HepG2 (cell line): ENCODE results near the gene INHBC. TPM values are rescaled to one million over a fixed set of nuclear protein-coding genes. Genes with fewer than 3 reads are reported as not detected.

Source experiments
- ATAC-seq: fragments of 200-7000 bp; cut with Tn5 transposase; 3 replicates; pipeline ENCODE4 v1.9.1; 2020; ENCODE audit warnings: mild to moderate bottlenecking, moderate library complexity
- BruUV-seq: library from RNA; stranded (reverse); fragments of 400-500 nt; replicated peaks from 2 replicates; lab custom pipeline; 2021; lab: Mats Ljungman, UMichigan
- CTCF ChIA-PET: fragments of 300-600 bp; formaldehyde crosslinking; extraction: SDS; loops from one replicate; lab custom pipeline; 2021; ENCODE audit warnings: low total read pairs, inconsistent platforms, low intra/inter-chr PET ratio; lab: Yijun Ruan, JAX
- POLR2A ChIA-PET: fragments of 350-600 bp; sonication (Branson Sonifier 250); formaldehyde crosslinking; loops from one replicate; lab custom pipeline; 2020; ENCODE audit warnings: antibody characterized with exemption, inconsistent platforms; lab: Yijun Ruan, JAX
- DNase-seq: peaks from one replicate; pipeline ENCODE4 v3.0.0-alpha.2; 2015; ENCODE audit warnings: low spot score
- FAIRE-seq: peaks from 3 replicates; lab custom pipeline; 2011; peaks lifted over from hg19 to GRCh38; lab: Jason Lieb, UNC
- H2AFZ ChIP-seq: one replicate; pipeline ENCODE4 v1.6.1; 2011; ENCODE audit warnings: low read length, inconsistent platforms
- H3K27ac ChIP-seq: fragments of 300-600 bp; 3 replicates; pipeline ENCODE4 v1.8.0; 2011; ENCODE audit warnings: mixed run types, mild to moderate bottlenecking, mixed read lengths, low read length, inconsistent platforms; ENCODE audit not compliant: insufficient read depth; ENCODE audit errors: extremely low read length
- H3K27me3 ChIP-seq, 2 experiments: fragments of 200-600 bp in 1 of 2; 2 replicates in 1 of 2; 3 replicates in 1 of 2; pipeline versions ENCODE4 v1.6.0 to v1.8.0; 2011; ENCODE audit warnings: low read length in 2 of 2, mild to moderate bottlenecking in 2 of 2, moderate library complexity in 2 of 2, inconsistent platforms in 1 of 2; ENCODE audit not compliant: insufficient read depth in 2 of 2, control insufficient read depth in 1 of 2
- H3K36me3 ChIP-seq, 2 experiments: fragments of 200-600 bp in 1 of 2; replicated peaks in 1 of 2; 2 replicates in 1 of 2; 3 replicates in 1 of 2; pipeline versions ENCODE4 v1.5.1 to v1.8.0; 2011; ENCODE audit warnings: low read length in 2 of 2, inconsistent platforms in 1 of 2; ENCODE audit not compliant: insufficient read depth in 2 of 2, control insufficient read depth in 1 of 2
- H3K4me1 ChIP-seq: 2 replicates; pipeline ENCODE4 v1.5.1; 2012; ENCODE audit warnings: low read length, inconsistent platforms; ENCODE audit not compliant: insufficient read depth
- H3K4me2 ChIP-seq: 2 replicates; pipeline ENCODE4 v1.6.0; 2011; ENCODE audit warnings: low read depth, low read length, inconsistent platforms
- H3K4me3 ChIP-seq, 3 experiments: fragments of 200-600 bp in 1 of 3; sonication (generic), shearing (Covaris generic) in 1 of 3; replicated peaks in 1 of 3; 2 replicates each; pipeline ENCODE4 v1.5.1; 2011 to 2016; ENCODE audit warnings: low read length in 3 of 3, inconsistent platforms in 2 of 3, low read depth in 2 of 3, mild to moderate bottlenecking in 2 of 3, control low read depth in 1 of 3, mixed read lengths in 1 of 3; ENCODE audit not compliant: insufficient read depth in 1 of 3
- H3K79me2 ChIP-seq: one replicate; pipeline ENCODE4 v1.6.1; 2011; ENCODE audit warnings: low read length, inconsistent platforms; ENCODE audit not compliant: insufficient read depth
- H3K9ac ChIP-seq: 2 replicates; pipeline ENCODE4 v1.6.0; 2011; ENCODE audit warnings: mild to moderate bottlenecking, low read depth, low read length, inconsistent platforms; ENCODE audit not compliant: insufficient read depth
- H3K9me3 ChIP-seq: 2 replicates; pipeline ENCODE4 v1.5.1; 2012; ENCODE audit warnings: mild to moderate bottlenecking, low read length
- H4K20me1 ChIP-seq: 2 replicates; pipeline ENCODE4 v1.6.0; 2011; ENCODE audit warnings: inconsistent platforms, mild to moderate bottlenecking, low read length, moderate library complexity; ENCODE audit not compliant: insufficient read depth
- ARID4A ChIP-seq: sonication (generic); formaldehyde crosslinking; IDR thresholded peaks from 2 replicates; pipeline ENCODE4 v1.5.0; 2020; ENCODE audit warnings: mild to moderate bottlenecking, missing genetic modification reagents, borderline replicate concordance
- CENPX ChIP-seq: sonication (generic); formaldehyde crosslinking; IDR thresholded peaks from 2 replicates; pipeline ENCODE4 v1.9.0; 2021; ENCODE audit warnings: mild to moderate bottlenecking, missing genetic modification reagents, moderate library complexity
- EHMT2 ChIP-seq: fragments of 200-600 bp; sonication (generic); IDR thresholded peaks from 2 replicates; pipeline ENCODE4 v1.7.0; 2017; ENCODE audit warnings: antibody characterized with exemption, low read depth, low read length, borderline replicate concordance
- FOXO1 ChIP-seq: sonication (generic); formaldehyde crosslinking; IDR thresholded peaks from 2 replicates; pipeline ENCODE4 v1.4.0; 2020; ENCODE audit warnings: missing genetic modification reagents
- MTERF4 ChIP-seq: sonication (generic); formaldehyde crosslinking; IDR thresholded peaks from 2 replicates; pipeline ENCODE4 v1.8.0; 2023; ENCODE audit warnings: mild to moderate bottlenecking, missing genetic modification reagents
- PAX8 ChIP-seq: sonication (generic); formaldehyde crosslinking; IDR thresholded peaks from 2 replicates; pipeline ENCODE4 v1.8.0; 2022; ENCODE audit warnings: mild to moderate bottlenecking, missing genetic modification reagents, borderline replicate concordance
- RAD51 ChIP-seq: fragments of 450-650 bp; IDR thresholded peaks from 2 replicates; pipeline ENCODE4 v1.6.1; 2016; ENCODE audit warnings: borderline replicate concordance
- TERF1 ChIP-seq: sonication (generic); formaldehyde crosslinking; IDR thresholded peaks from 2 replicates; pipeline ENCODE4 v1.8.0; 2022; ENCODE audit warnings: mild to moderate bottlenecking, missing genetic modification reagents, moderate library complexity
- ZFP36 ChIP-seq: fragments of 150-350 bp; IDR thresholded peaks from 2 replicates; pipeline ENCODE4 v1.6.1; 2018; ENCODE audit warnings: borderline replicate concordance, low read length, low read depth; ENCODE audit not compliant: partially characterized antibody
- ZFX ChIP-seq: sonication (generic); formaldehyde crosslinking; IDR thresholded peaks from 2 replicates; pipeline ENCODE4 v1.4.0; 2020; ENCODE audit warnings: mild to moderate bottlenecking, low read depth, missing genetic modification reagents, moderate library complexity
- ZNF343 ChIP-seq: sonication (generic); formaldehyde crosslinking; IDR thresholded peaks from 2 replicates; pipeline ENCODE4 v1.4.0; 2020; ENCODE audit warnings: mild to moderate bottlenecking, missing genetic modification reagents
- ZNF761 ChIP-seq: sonication (generic); formaldehyde crosslinking; conservative IDR thresholded peaks from 2 replicates; pipeline ENCODE4 v1.4.0; 2020; ENCODE audit warnings: mild to moderate bottlenecking, missing genetic modification reagents
- ZNF841 ChIP-seq: sonication (generic); formaldehyde crosslinking; IDR thresholded peaks from 2 replicates; pipeline ENCODE4 v1.8.1; 2023; ENCODE audit warnings: missing genetic modification reagents, borderline replicate concordance
- ZSCAN5A ChIP-seq: sonication (generic); formaldehyde crosslinking; IDR thresholded peaks from 2 replicates; pipeline ENCODE4 v1.8.0; 2022; ENCODE audit warnings: mild to moderate bottlenecking, missing genetic modification reagents, borderline replicate concordance
- WGBS: methylation state at CpG from one replicate; pipeline ENCODE4 v1.1.6; 2017; ENCODE audit warnings: low lambda C conversion rate; 5-methylcytosine and 5-hydroxymethylcytosine counted together
- in situ Hi-C: cut with HindIII; loops from 2 replicates; pipeline ENCODE4 v1.10.0; 2017; ENCODE audit warnings: low pct_unique_long_range_greater_than_20kb; ENCODE audit not compliant: extremely low pct_ligation_motif_present
- intact Hi-C: fragments of 100-400 bp; cut with micrococcal nuclease; formaldehyde crosslinking; loops from one replicate; pipeline ENCODE4 v1.10.0; 2022; ENCODE audit not compliant: unreplicated experiment
- polyA plus RNA-seq, 8 experiments: library from polyadenylated mRNA; depleted of rRNA in 3 of 8; stranded (reverse) in 7 of 8; unstranded in 1 of 8; fragments of >200 nt; fragmentation: Illumina TruSeq in 4 of 8; extraction: Trizol in 4 of 8; gene quantifications; 2 replicates each; pipeline versions ENCODE4 v1.2.1 to v1.2.3, GENCODE V29; 2011 to 2016; ENCODE audit warnings: low read depth in 4 of 8, missing spikeins in 1 of 8, mixed read lengths in 1 of 8; ENCODE audit not compliant: insufficient read depth in 1 of 8
- total RNA-seq, 5 experiments: library from RNA; depleted of rRNA; stranded (reverse); fragments of >200 nt; fragmentation: Illumina TruSeq; extraction: Trizol; gene quantifications; 2 replicates each; pipeline ENCODE4 v1.2.3, GENCODE V29; 2016; ENCODE audit warnings: low read depth in 1 of 5

The INHBC gene
- total and polyA plus RNA-seq, 2 of the 13 experiments (the other 11 are each of a cell fraction or from before 2014, with no cell fraction given), result 1.8 to 13.8 TPM

- no TSS peak for BruUV-seq
- TF ChIP-seq ZNF841 (no peak), CENPX (CRISPR knock-in tag) (no peak), ZNF343 (CRISPR knock-in tag) (no peak), ZSCAN5A (CRISPR knock-in tag) (0 out of 2 replicates have a peak, but pooled peaks have one; percentile 29), RAD51 (no peak), ARID4A (no peak), EHMT2 (no peak), MTERF4 (CRISPR knock-in tag) (no peak), ZNF761 (0 out of 2 replicates have a peak, but pooled peaks have one; percentile 62), FOXO1 (no peak), ZFP36 (no peak), ZFX (CRISPR knock-in tag) (peak; percentile 31; the same call in 1 of the 2 replicates), PAX8 (CRISPR knock-in tag) (0 out of 2 replicates have a peak, but pooled peaks have one; percentile 57), TERF1 (CRISPR knock-in tag) (no peak)
Observed at GRCh38 chr12:57452181-57452936, 17.8 kb downstream of the INHBC start.

More at GRCh38 chr12:57452181-57452936, 17.8 kb downstream of the INHBC start:
- Histone ChIP-seq H3K4me2 (peak overlapping the region; percentile 80), H3K27ac (no peak overlapping the region), H3K9ac (no peak overlapping the region), H3K4me1 (peaks cover 74% of the 10 kb centered on the region), H4K20me1 (no peaks in the 10 kb centered on the region), H3K36me3 (no peaks in the 10 kb centered on the region), H2AFZ (no peak overlapping the region), H3K4me3 (peak overlapping the region in 1 of 3 experiments; percentile 3; a peak in 1 of 6 replicates), H3K9me3 (no peaks in the 10 kb centered on the region), H3K79me2 (peaks cover 15% of the 10 kb centered on the region), H3K27me3 (no peaks in the 10 kb centered on the region; a peak in 1 of 5 replicates)
- WGBS, result 38% methylated on average over 7 of the region's 9 CpGs
- in situ Hi-C loops (loop anchor here (5.0 kb wide), 1 partner anchor 145 kb away; no protein-coding TSS in a partner anchor), intact Hi-C loops (loop anchor here (5.0 to 10.0 kb wide), 2 partner anchors 190 to 698 kb away; partner anchors contain the start of gene PRIM1)
- ChIA-PET POLR2A (interaction anchor here (0.8 to 6.4 kb wide), 10 partner anchors 10 to 145 kb away, joined by 3 to 99 read pairs (median 6); partner anchors contain the start of genes INHBC and R3HDM2), CTCF (interaction anchor here (6.1 kb wide), 1 partner anchor 145 kb away, joined by 66 read pairs; no protein-coding TSS in a partner anchor)
- ATAC-seq, result no peak
- DNase-seq, result no peak
- FAIRE-seq, result no peak
